K562 (cell line): Measurements from ENCODE around the gene STIM1. TPM values are rescaled to one million over a fixed set of nuclear protein-coding genes. Genes with fewer than 3 reads are reported as not detected.

Source experiments
- ATAC-seq: fragments of 200-7000 bp; cut with Tn5 transposase; 3 replicates; pipeline ENCODE4 v1.9.1; 2020; ENCODE audit warnings: moderate library complexity
- BruUV-seq: library from RNA; stranded (reverse); fragments of 400-500 nt; replicated peaks from 2 replicates; lab custom pipeline; 2021; lab: Mats Ljungman, UMichigan
- CTCF ChIA-PET: fragments of 300-600 bp; formaldehyde crosslinking; extraction: SDS; loops from one replicate; lab custom pipeline; 2021; ENCODE audit warnings: low intra/inter-chr PET ratio; lab: Yijun Ruan, JAX
- POLR2A ChIA-PET: fragments of 300-600, 350-650 bp; sonication (Branson Sonifier 250); formaldehyde crosslinking; extraction: SDS; loops from one replicate; lab custom pipeline; 2021; ENCODE audit warnings: antibody characterized with exemption, inconsistent platforms; lab: Yijun Ruan, JAX
- DNase-seq, 4 experiments: peaks; one replicate each; pipeline versions ENCODE4 v3.0.0 to v3.0.0-alpha.2; 2011 to 2018; ENCODE audit warnings: low spot score in 3 of 4, mixed read lengths in 3 of 4; ENCODE audit errors: extremely low read depth in 1 of 4
- FAIRE-seq: peaks from 2 replicates; lab custom pipeline; 2011; peaks lifted over from hg19 to GRCh38; lab: Jason Lieb, UNC
- H2AFZ ChIP-seq: 2 replicates; pipeline ENCODE4 v1.6.0; 2011; ENCODE audit warnings: low read depth, low read length, control low read depth, inconsistent platforms
- H3K27ac ChIP-seq: fragments of 200-600 bp; 3 replicates; pipeline ENCODE4 v1.8.0; 2011; ENCODE audit warnings: low read depth, mild to moderate bottlenecking, control low read depth, inconsistent platforms, low read length, moderate library complexity, mixed read lengths; ENCODE audit errors: extremely low read depth
- H3K27me3 ChIP-seq, 2 experiments: fragments of 300-600 bp in 1 of 2; 2 replicates in 1 of 2; 3 replicates in 1 of 2; pipeline versions ENCODE4 v1.6.0 to v1.8.0; 2011; ENCODE audit warnings: inconsistent platforms in 2 of 2, low read length in 2 of 2, mild to moderate bottlenecking in 1 of 2, mixed read lengths in 1 of 2, moderate library complexity in 1 of 2; ENCODE audit not compliant: control insufficient read depth in 2 of 2, insufficient read depth in 2 of 2
- H3K36me3 ChIP-seq: fragments of 300-600 bp; 3 replicates; pipeline ENCODE4 v1.8.0; 2011; ENCODE audit warnings: mild to moderate bottlenecking, low read length, inconsistent platforms; ENCODE audit not compliant: control insufficient read depth, insufficient read depth
- H3K4me1 ChIP-seq, 2 experiments: fragments of 200-600 bp in 1 of 2; replicated peaks in 1 of 2; 2 replicates in 1 of 2; 3 replicates in 1 of 2; pipeline versions ENCODE4 v1.5.1 to v1.8.0; 2011; ENCODE audit warnings: inconsistent platforms in 2 of 2, low read length in 2 of 2, mild to moderate bottlenecking in 1 of 2, mixed read lengths in 1 of 2, moderate library complexity in 1 of 2; ENCODE audit not compliant: control insufficient read depth in 2 of 2, insufficient read depth in 2 of 2
- H3K4me2 ChIP-seq: 2 replicates; pipeline ENCODE4 v1.6.1; 2011; ENCODE audit warnings: low read length, control low read depth, inconsistent platforms, mixed read lengths; ENCODE audit not compliant: insufficient read depth
- H3K4me3 ChIP-seq: fragments of 200-600 bp; sonication (generic), shearing (Covaris generic); 2 replicates; pipeline ENCODE4 v1.5.1; 2016; ENCODE audit warnings: control low read depth, inconsistent platforms
- H3K79me2 ChIP-seq: fragments of 200-600 bp; 3 replicates; pipeline ENCODE4 v1.8.0; 2011; ENCODE audit warnings: low read length, inconsistent platforms; ENCODE audit not compliant: control insufficient read depth, insufficient read depth
- H3K9ac ChIP-seq, 2 experiments: 2 replicates each; pipeline versions ENCODE4 v1.6.0 to v1.6.1; 2011; ENCODE audit warnings: low read depth in 2 of 2, low read length in 2 of 2, control low read depth in 1 of 2, inconsistent platforms in 1 of 2, mild to moderate bottlenecking in 1 of 2, mixed read lengths in 1 of 2; ENCODE audit not compliant: insufficient read depth in 1 of 2
- H3K9me1 ChIP-seq: one replicate; pipeline ENCODE4 v1.6.0; 2011; ENCODE audit warnings: inconsistent platforms, mild to moderate bottlenecking, low read length, moderate library complexity; ENCODE audit not compliant: control insufficient read depth, insufficient read depth
- H3K9me3 ChIP-seq: replicated peaks from 2 replicates; pipeline ENCODE4 v1.5.1; 2011; ENCODE audit warnings: low read depth, low read length, inconsistent platforms; ENCODE audit not compliant: control insufficient read depth, insufficient read depth
- H4K20me1 ChIP-seq: replicated peaks from 2 replicates; pipeline ENCODE4 v1.6.1; 2011; ENCODE audit warnings: low read length, inconsistent platforms, mixed read lengths; ENCODE audit not compliant: control insufficient read depth, insufficient read depth
- NFATC3 ChIP-seq: fragments of 450-650 bp; IDR thresholded peaks from 2 replicates; pipeline ENCODE4 v1.6.1; 2017; ENCODE audit warnings: mild to moderate bottlenecking
- RBM17 ChIP-seq: fragments of 200-400 bp; formaldehyde crosslinking; IDR thresholded peaks from 2 replicates; pipeline ENCODE4 v1.6.1; 2017; ENCODE audit warnings: low read depth, mild to moderate bottlenecking, low read length, borderline replicate concordance
- SPI1 ChIP-seq: IDR thresholded peaks from 2 replicates; pipeline ENCODE4 v1.6.1; 2011; ENCODE audit warnings: low read depth, low read length, control low read depth, borderline replicate concordance
- WGBS: fragments of 100-300 bp; shearing (Covaris generic); methylation state at CpG from one replicate; pipeline ENCODE4 v1.1.6; 2016; ENCODE audit warnings: low coverage, mixed read lengths; ENCODE audit not compliant: insufficient coverage; ENCODE audit errors: missing lambda C conversion rate; 5-methylcytosine and 5-hydroxymethylcytosine counted together
- in situ Hi-C: fragments of 300-500 bp; cut with MboI; formaldehyde crosslinking; loops from 4 replicates; pipeline ENCODE4 v1.15.0; 2018; ENCODE audit warnings: inconsistent platforms, mixed read lengths
- intact Hi-C: fragments of 100-400 bp; cut with micrococcal nuclease; formaldehyde crosslinking; loops from 2 replicates; pipeline ENCODE4 v1.14.2; 2022
- polyA plus RNA-seq, 8 experiments: library from polyadenylated mRNA; depleted of rRNA in 4 of 8; stranded (reverse) in 5 of 8; unstranded in 3 of 8; fragments of >200 nt; fragmentation: Nextera tagmentation in 2 of 8; fragmentation: Illumina TruSeq in 1 of 8; extraction: Ambion mirVana in 2 of 8; extraction: Trizol in 1 of 8; gene quantifications; 2 replicates each; pipeline versions ENCODE4 v1.2.1 to v1.2.3, GENCODE V29; 2011 to 2014; ENCODE audit warnings: inconsistent platforms in 1 of 8, missing spikeins in 1 of 8
- total RNA-seq, 7 experiments: library from RNA; depleted of rRNA in 6 of 7; stranded (reverse); fragments of >200 nt in 6 of 7; fragmentation: Illumina TruSeq in 2 of 7; extraction: Trizol in 2 of 7; gene quantifications; 2 replicates each; pipeline versions ENCODE4 v1.2.1 to v1.2.3, GENCODE V29; 2011 to 2021; ENCODE audit warnings: low replicate concordance in 1 of 7

Gene STIM1
- total and polyA plus RNA-seq, 9 of the 15 experiments (the other 6 are each of a cell fraction or from before 2014, with no cell fraction given) = 7.7 to 50.5 (median 22.5) TPM

DNA sequence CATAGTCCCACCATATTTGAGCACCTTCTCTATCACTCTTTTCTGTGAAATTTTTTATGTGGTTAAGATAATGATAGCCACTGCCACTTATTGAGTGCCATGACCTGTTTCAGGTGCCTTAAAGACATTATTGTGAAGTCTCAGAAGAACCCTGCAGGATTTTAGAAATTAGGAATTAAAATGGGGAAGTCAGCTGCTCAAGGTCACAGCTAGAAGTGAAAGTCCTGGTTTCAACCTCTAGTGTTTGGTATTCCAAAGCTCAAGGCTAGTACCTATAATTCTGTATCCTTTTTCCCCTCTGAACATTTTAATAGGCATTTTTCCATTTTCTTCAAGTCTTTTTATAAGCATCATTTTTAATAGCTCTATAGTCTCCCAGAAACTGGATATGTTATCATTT is 230.1 kb downstream of the STIM1 start:
- Histone ChIP-seq H3K4me2 (no peak overlapping the region), H3K27me3 (no peaks in the 10 kb centered on the region), H3K36me3 (peaks cover 57% of the 10 kb centered on the region), H3K79me2 (no peaks in the 10 kb centered on the region), H3K9ac (no peak overlapping the region), H4K20me1 (peaks cover 2% of the 10 kb centered on the region; the same call in 1 of the 2 replicates), H3K9me1 (no peaks in the 10 kb centered on the region), H3K4me3 (no peak overlapping the region), H3K9me3 (no peaks in the 10 kb centered on the region), H3K27ac (no peak overlapping the region), H3K4me1 (peaks cover 0 to 4% of the 10 kb centered on the region in 2 experiments; a peak in 2 of 5 replicates), H2AFZ (no peak overlapping the region)
- ChIA-PET CTCF (interaction anchor here (0.5 kb wide), 1 partner anchor 59 kb away, joined by 3 read pairs; no protein-coding TSS in a partner anchor), POLR2A (interaction anchor here (0.9 to 1.8 kb wide), 3 partner anchors 9 to 127 kb away, joined by 3 to 12 read pairs (median 3); partner anchors contain the start of gene RRM1)
- no TSS peak for BruUV-seq
- in situ Hi-C loops (loop anchor here (25.0 kb wide), 1 partner anchor 598 kb away; no protein-coding TSS in a partner anchor), intact Hi-C loops (no loop called here)
- no peak for FAIRE-seq
- no peak for ATAC-seq
- no peak for DNase-seq
- no peak for TF ChIP-seq RBM17
- TF ChIP-seq SPI1 = peak; percentile 47; the same call in 1 of the 2 replicates

DNA sequence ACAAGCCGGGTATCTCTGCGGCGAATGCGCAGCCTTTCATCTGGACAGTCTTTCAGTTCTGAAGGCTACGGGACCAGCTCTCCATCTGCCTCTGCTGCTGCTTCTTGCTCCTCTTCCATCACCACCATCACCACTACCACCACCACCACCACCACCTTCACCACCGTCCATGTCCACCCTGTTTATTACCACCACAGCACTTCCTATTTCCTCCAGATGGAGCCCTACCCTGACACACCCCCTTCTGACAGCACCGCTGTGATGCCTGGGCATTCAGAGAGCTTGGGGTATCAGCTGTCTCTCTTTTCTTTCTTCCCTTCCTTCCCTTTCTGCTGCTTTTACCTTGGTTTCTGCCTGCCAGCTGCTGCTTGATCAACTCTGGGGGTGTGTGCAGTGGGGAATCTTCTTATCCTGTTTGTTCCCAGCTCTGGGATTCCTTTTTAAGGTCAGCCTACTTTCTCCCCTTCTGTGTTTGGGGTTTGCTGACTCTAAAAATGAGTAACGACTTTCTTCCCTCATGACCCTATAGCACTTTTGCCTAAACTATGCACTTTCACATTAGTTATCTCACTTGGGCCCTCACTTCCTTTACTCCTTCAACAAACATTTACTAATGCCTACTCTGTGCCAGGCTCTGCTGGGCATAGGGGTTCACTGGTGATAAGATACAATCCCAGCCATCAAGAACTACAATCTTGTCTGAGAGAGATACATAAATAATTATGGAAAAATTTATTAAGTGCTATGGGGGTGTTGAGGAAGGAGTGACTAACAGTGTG is 231.3 kb downstream of the STIM1 start:
- H3K4me1 ChIP-seq = peaks cover 8% of the 10 kb centered on the region in 2 experiments; a peak in 4 of 5 replicates
- no TSS peak for BruUV-seq
- H3K9me3 ChIP-seq = no peaks in the 10 kb centered on the region
- no peak for DNase-seq
- ChIA-PET CTCF (no interaction called here), POLR2A (no interaction called here)
- no peaks in the 10 kb centered on the region for H3K9me1 ChIP-seq
- no peaks in the 10 kb centered on the region for H3K79me2 ChIP-seq
- no peaks in the 10 kb centered on the region for H3K27me3 ChIP-seq
- in situ Hi-C loops = loop anchor here (25.0 kb wide), 1 partner anchor 599 kb away; no protein-coding TSS in a partner anchor
- H3K9ac ChIP-seq = no peak overlapping the region
- H2AFZ ChIP-seq = no peak overlapping the region
- intact Hi-C loops = no loop called here
- TF ChIP-seq NFATC3 = no peak
- FAIRE-seq = no peak
- H3K36me3 ChIP-seq = peaks cover 55% of the 10 kb centered on the region
- no peak overlapping the region for H3K4me2 ChIP-seq
- peaks cover 2% of the 10 kb centered on the region; the same call in 1 of the 2 replicates for H4K20me1 ChIP-seq
- no peak overlapping the region for H3K4me3 ChIP-seq
- WGBS = 75% methylated on average over 7 of the region's 8 CpGs
- no peak overlapping the region for H3K27ac ChIP-seq
- ATAC-seq = no peak
